ENCODE measurements around the gene NAPSA. TPM values are rescaled to one million over a fixed set of nuclear protein-coding genes. Genes with fewer than 3 reads are reported as not detected.
A peak's percentile ranks its signal among the peaks of the same experiment; 100 is the strongest.
"Not testable (repeated sequence)": the region's sequence is repeated elsewhere in the genome, so short reads cannot be mapped to it uniquely, and the experiment has no call there.

NAPSA gene
- total and polyA plus RNA-seq, 12 donors = 0.22 to 1.1 (median 0.41) TPM; not detected in 8

- no peak overlapping the region for H3K27ac ChIP-seq
- DNase-seq (no peak), ATAC-seq (no peak)
- peaks cover 0 to 5% (median 0%) of the 10 kb centered on the region in 9 donors for H3K4me1 ChIP-seq
- 60 to 62% methylated on average over 22 of the region's 22 CpGs for WGBS, 2 donors
- H3K9me3 ChIP-seq = peaks cover 0 to 10% (median 8%) of the 10 kb centered on the region in 11 donors
- no peak for TF ChIP-seq CTCF (IDR thresholded peaks at IDR 0.05)
- H3K36me3 ChIP-seq = no peaks in the 10 kb centered on the region
- H3K27me3 ChIP-seq = no peaks in the 10 kb centered on the region
- intact Hi-C loops (cut with DNase I) = no loop called here
- H3K4me3 ChIP-seq = no peak overlapping the region
Observed at GRCh38 chr19:50349277-50350057, 16.0 kb downstream of the NAPSA start.

- H3K27ac ChIP-seq; H3K36me3 ChIP-seq; ATAC-seq; H3K4me1 ChIP-seq; intact Hi-C loops (cut with DNase I); DNase-seq; H3K4me3 ChIP-seq; H3K27me3 ChIP-seq: not testable (repeated sequence)
- H3K9me3 ChIP-seq = peaks cover 0 to 14% (median 9%) of the 10 kb centered on the region in 11 donors
- 77 to 78% methylated on average over 8 of the region's 8 CpGs for WGBS, 2 donors
Observed at GRCh38 chr19:50347089-50347581, 18.3 kb downstream of the NAPSA start.

GRCh38 chr19:50344661-50345318 lies 20.6 kb downstream of the NAPSA start:
- intact Hi-C loops (cut with DNase I) = no loop called here
- no peak for TF ChIP-seq CTCF (IDR thresholded peaks at IDR 0.05)
- Histone ChIP-seq H3K27ac (no peak overlapping the region), H3K4me3 (peak overlapping the region in 1 of 10 donors; percentile 11), H3K9me3 (peaks cover 0 to 19% (median 9%) of the 10 kb centered on the region in 11 donors), H3K27me3 (no peaks in the 10 kb centered on the region), H3K4me1 (peaks cover 0 to 25% (median 0%) of the 10 kb centered on the region in 9 donors), H3K36me3 (no peaks in the 10 kb centered on the region)
- no peak for DNase-seq
- peak in 1 of 8 donors; percentile 29 for ATAC-seq
- WGBS, 2 donors = 69 to 75% methylated on average over 8 of the region's 8 CpGs

GRCh38 chr19:50341091-50341564 lies 24.3 kb downstream of the NAPSA start:
- no peaks in the 10 kb centered on the region for H3K36me3 ChIP-seq
- peaks cover 0 to 19% (median 9%) of the 10 kb centered on the region in 11 donors for H3K9me3 ChIP-seq
- H3K27me3 ChIP-seq = peaks cover 0 to 4% (median 0%) of the 10 kb centered on the region in 7 donors
- intact Hi-C loops (cut with DNase I) = no loop called here
- H3K27ac ChIP-seq = no peak overlapping the region
- WGBS, 2 donors = 85 to 92% methylated on average over 3 of the region's 3 CpGs
- peaks cover 0 to 25% (median 0%) of the 10 kb centered on the region in 9 donors for H3K4me1 ChIP-seq
- no peak for TF ChIP-seq CTCF (IDR thresholded peaks at IDR 0.05)
- no peak overlapping the region for H3K4me3 ChIP-seq
- ATAC-seq (peak in 4 of 8 donors; percentile 31 to 57 (median 50)), DNase-seq (no peak)
